H1 (cell line): Measurements from ENCODE around the gene F11R. TPM values are rescaled to one million over a fixed set of nuclear protein-coding genes. Genes with fewer than 3 reads are reported as not detected.

Source experiments
- ASH2L ChIP-seq: fragments of 200-600, 300-600 bp; sonication (generic); IDR thresholded peaks from one replicate; pipeline ENCODE4 v1.7.1; 2017; ENCODE audit warnings: low read length
- BCL11A ChIP-seq, 2 experiments: IDR thresholded peaks; one replicate each; pipeline ENCODE4 v1.6.1; 2011; ENCODE audit warnings: low read depth in 2 of 2, low read length in 2 of 2, mild to moderate bottlenecking in 2 of 2
- CHD2 ChIP-seq: IDR thresholded peaks from 2 replicates; pipeline ENCODE4 v1.6.1; 2012; ENCODE audit warnings: low read length, improper control_type of control experiment
- CHD7 ChIP-seq: fragments of 300-600 bp; sonication (generic); IDR thresholded peaks from 2 replicates; pipeline ENCODE4 v1.7.1; 2012; ENCODE audit warnings: low read length, moderate library complexity, mild to moderate bottlenecking, inconsistent platforms; ENCODE audit not compliant: insufficient replicate concordance
- CREB1 ChIP-seq: IDR thresholded peaks from 2 replicates; pipeline ENCODE4 v1.6.1; 2012; ENCODE audit warnings: inconsistent platforms
- EP300 ChIP-seq, 2 experiments: IDR thresholded peaks; 1 replicate in 1 of 2; 2 replicates in 1 of 2; pipeline ENCODE4 v1.6.1; 2011 to 2012; ENCODE audit warnings: low read depth in 2 of 2, low read length in 2 of 2, mild to moderate bottlenecking in 2 of 2, borderline replicate concordance in 1 of 2, inconsistent platforms in 1 of 2, moderate library complexity in 1 of 2
- EZH2 ChIP-seq: fragments of 200-600 bp; sonication (generic); IDR thresholded peaks from 2 replicates; pipeline ENCODE4 v1.7.1; 2012; ENCODE audit warnings: low read depth, mild to moderate bottlenecking, moderate library complexity, low read length, inconsistent platforms; ENCODE audit not compliant: severe bottlenecking
- HDAC6 ChIP-seq: IDR thresholded peaks from one replicate; pipeline ENCODE4 v1.7.1; 2012; ENCODE audit warnings: low read depth, mild to moderate bottlenecking, inconsistent platforms, low read length, moderate library complexity
- MAFK ChIP-seq: IDR thresholded peaks from 2 replicates; pipeline ENCODE4 v1.6.1; 2012; ENCODE audit warnings: low read depth, mild to moderate bottlenecking, improper control_type of control experiment, low read length
- YY1 ChIP-seq: IDR thresholded peaks from 2 replicates; pipeline ENCODE4 v1.6.1; 2011; ENCODE audit warnings: low read depth, mild to moderate bottlenecking, low read length
- polyA plus RNA-seq, 7 experiments: library from polyadenylated mRNA; depleted of rRNA in 3 of 7; stranded (reverse) in 5 of 7; unstranded in 2 of 7; fragments of >200 nt in 5 of 7; fragments of 200-250 nt in 2 of 7; gene quantifications; 1 replicate in 5 of 7; 2 replicates in 1 of 7; 4 replicates in 1 of 7; pipeline versions ENCODE4 v1.2.1 to v1.2.3, GENCODE V29; 2011 to 2013; ENCODE audit warnings: missing spikeins in 2 of 7, mixed read lengths in 2 of 7
- total RNA-seq: library from RNA; stranded (reverse); fragmentation: NEBNext Ultra II Directional; extraction: Animal tissue kit (Norgen Biotek cat#: 25700); gene quantifications from 2 replicates; pipeline ENCODE4 v1.2.1, GENCODE V29; 2021

The F11R gene
- total and polyA plus RNA-seq, 2 of the 8 experiments (the other 6 are each of a cell fraction or from before 2014, with no cell fraction given) = 159 to 200 TPM

- TF ChIP-seq CHD2 = peak; percentile 78
- no peak for TF ChIP-seq CHD7
- no peak; a peak in 1 of 3 replicates for TF ChIP-seq EP300 (IDR thresholded peaks at IDR 0.05; ENCODE audit: borderline replicate concordance in 1 of 2, low read depth in 2 of 2, low read length in 2 of 2)
- TF ChIP-seq CREB1 = peak; percentile 93
- no peak for TF ChIP-seq BCL11A (IDR thresholded peaks at IDR 0.05; ENCODE audit: low read depth in 2 of 2, low read length in 2 of 2)
- no peak for TF ChIP-seq YY1
- no peak for TF ChIP-seq ASH2L
- TF ChIP-seq HDAC6 = no peak
- TF ChIP-seq MAFK = no peak
- TF ChIP-seq EZH2 = no peak
Measured at GRCh38 chr1:161021165-161021969, 415 bp upstream of the F11R start (continued).
